Kidney (tissue), 14 donors: ENCODE measurements around the gene AGPAT4. TPM values are rescaled to one million over a fixed set of nuclear protein-coding genes. Genes with fewer than 3 reads are reported as not detected.
A peak's percentile ranks its signal among the peaks of the same experiment; 100 is the strongest.

ENCODE experiments used
- DNase-seq, 5 donors: peaks; one replicate each; pipeline ENCODE4 v3.0.0-alpha.2; 2013 to 2020
- FAIRE-seq: peaks from 2 replicates; lab custom pipeline; 2012; peaks lifted over from hg19 to GRCh38; lab: Jason Lieb, UNC
- H3K27ac ChIP-seq, 2 donors: one replicate each; pipeline ENCODE4 v1.7.0; 2013; ENCODE audit warnings: low read depth in 2 of 2, low read length in 2 of 2, inconsistent platforms in 1 of 2
- H3K27me3 ChIP-seq: one replicate; pipeline ENCODE4 v1.7.1; 2013; ENCODE audit warnings: low read length, inconsistent platforms; ENCODE audit not compliant: control insufficient read depth, insufficient read depth
- H3K36me3 ChIP-seq, 3 donors: one replicate each; pipeline versions ENCODE4 v1.7.0 to v1.7.1; 2013; ENCODE audit warnings: low read length in 3 of 3, control low read depth in 1 of 3, inconsistent platforms in 1 of 3; ENCODE audit not compliant: insufficient read depth in 3 of 3, control insufficient read depth in 2 of 3
- H3K4me1 ChIP-seq, 3 donors: one replicate each; pipeline versions ENCODE4 v1.7.0 to v1.7.1; 2013; ENCODE audit warnings: low read length in 3 of 3, inconsistent platforms in 1 of 3, low read depth in 1 of 3; ENCODE audit not compliant: control insufficient read depth in 2 of 3, insufficient read depth in 2 of 3
- H3K4me3 ChIP-seq, 3 donors: one replicate each; pipeline versions ENCODE4 v1.7.0 to v1.8.1; 2013; ENCODE audit warnings: low read length in 3 of 3, control low read depth in 1 of 3, inconsistent platforms in 1 of 3
- H3K9ac ChIP-seq, 3 donors: one replicate each; pipeline versions ENCODE4 v1.7.0 to v1.7.1; 2013; ENCODE audit warnings: low read length in 3 of 3, control low read depth in 1 of 3, inconsistent platforms in 1 of 3
- H3K9me3 ChIP-seq, 3 donors: one replicate each; pipeline versions ENCODE4 v1.7.0 to v1.7.1; 2013; ENCODE audit warnings: low read length in 3 of 3, control low read depth in 1 of 3, inconsistent platforms in 1 of 3; ENCODE audit not compliant: control insufficient read depth in 2 of 3, insufficient read depth in 1 of 3
- CTCF ChIP-seq: IDR thresholded peaks from 3 replicates; pipeline ENCODE4 v1.5.1; 2012; ENCODE audit warnings: mild to moderate bottlenecking, moderate library complexity, borderline replicate concordance; ENCODE audit not compliant: insufficient read depth; ENCODE audit errors: extremely low read depth
- intact Hi-C: fragments of 100-400 bp; cut with DNase I; formaldehyde crosslinking; loops from one replicate; pipeline ENCODE4 v1.11.1; 2022
- polyA plus RNA-seq: library from polyadenylated mRNA; stranded (reverse); fragments of 350-450 nt; fragmentation: Illumina TruSeq; extraction: RNeasy Lipid Tissue Mini Kit (QIAGEN cat#74804); gene quantifications from one replicate; pipeline ENCODE4 v1.2.3, GENCODE V29; 2014; ENCODE audit warnings: low read depth, low replicate concordance; ENCODE audit not compliant: insufficient read depth
- total RNA-seq: library from RNA; stranded (reverse); fragmentation: NEBNext Ultra II Directional; extraction: Animal tissue kit (Norgen Biotek cat#: 25700); gene quantifications from one replicate; pipeline ENCODE4 v1.2.1, GENCODE V29; 2021
- donor health status: control.
- donor health status: control.
- donor health status: control.
- donor health status: control.
- donor health status: control.
- donor health status: DM: yes; HTN: yes; CAD: no.
- donor health status: Normal renal cell carcinoma (clear cell type).

AGPAT4 gene
- total and polyA plus RNA-seq, 2 donors from 2014 or later, result 3.3 to 12.3 TPM

GRCh38 chr6:161276605-161277155 lies 2.8 kb upstream of the AGPAT4 start:
- Histone ChIP-seq H3K9me3 (no peaks in the 10 kb centered on the region), H3K4me3 (no peak overlapping the region), H3K27me3 (no peaks in the 10 kb centered on the region), H3K36me3 (no peaks in the 10 kb centered on the region), H3K4me1 (peaks cover 0 to 5% (median 0%) of the 10 kb centered on the region in 3 donors), H3K27ac (no peak overlapping the region), H3K9ac (no peak overlapping the region)
- TF ChIP-seq CTCF, result no peak
- intact Hi-C loops, result no loop called here
- DNase-seq (no peak), FAIRE-seq (no peak)

- Histone ChIP-seq H3K27me3 (no peaks in the 10 kb centered on the region), H3K4me1 (peaks cover 0 to 5% (median 0%) of the 10 kb centered on the region in 3 donors), H3K9ac (no peak overlapping the region), H3K4me3 (no peak overlapping the region), H3K27ac (no peak overlapping the region), H3K36me3 (no peaks in the 10 kb centered on the region), H3K9me3 (no peaks in the 10 kb centered on the region)
- DNase-seq (no peak), FAIRE-seq (no peak)
- intact Hi-C loops, result no loop called here
- no peak for TF ChIP-seq CTCF
Observed at GRCh38 chr6:161274898-161275297, 1.0 kb upstream of the AGPAT4 start.

GRCh38 chr6:161274488-161274858 lies 612 bp upstream of the AGPAT4 start:
- Histone ChIP-seq H3K4me3 (peak overlapping the region; percentile 63 to 89 (median 79)), H3K9me3 (no peaks in the 10 kb centered on the region), H3K36me3 (no peaks in the 10 kb centered on the region), H3K27me3 (no peaks in the 10 kb centered on the region), H3K9ac (peak overlapping the region; percentile 74 to 80 (median 75)), H3K27ac (peak overlapping the region; percentile 13 to 44), H3K4me1 (peaks cover 0 to 5% (median 0%) of the 10 kb centered on the region in 3 donors)
- no peak for DNase-seq
- TF ChIP-seq CTCF, result no peak
- FAIRE-seq, result no peak
- intact Hi-C loops, result no loop called here
